Measurements from ENCODE around the gene CARHSP1. TPM values are rescaled to one million over a fixed set of nuclear protein-coding genes. Genes with fewer than 3 reads are reported as not detected.
A peak's percentile ranks its signal among the peaks of the same experiment; 100 is the strongest.
"Not testable (repeated sequence)": the region's sequence is repeated elsewhere in the genome, so short reads cannot be mapped to it uniquely, and the experiment has no call there.

CARHSP1 gene
- total RNA-seq = 118 TPM

DNA sequence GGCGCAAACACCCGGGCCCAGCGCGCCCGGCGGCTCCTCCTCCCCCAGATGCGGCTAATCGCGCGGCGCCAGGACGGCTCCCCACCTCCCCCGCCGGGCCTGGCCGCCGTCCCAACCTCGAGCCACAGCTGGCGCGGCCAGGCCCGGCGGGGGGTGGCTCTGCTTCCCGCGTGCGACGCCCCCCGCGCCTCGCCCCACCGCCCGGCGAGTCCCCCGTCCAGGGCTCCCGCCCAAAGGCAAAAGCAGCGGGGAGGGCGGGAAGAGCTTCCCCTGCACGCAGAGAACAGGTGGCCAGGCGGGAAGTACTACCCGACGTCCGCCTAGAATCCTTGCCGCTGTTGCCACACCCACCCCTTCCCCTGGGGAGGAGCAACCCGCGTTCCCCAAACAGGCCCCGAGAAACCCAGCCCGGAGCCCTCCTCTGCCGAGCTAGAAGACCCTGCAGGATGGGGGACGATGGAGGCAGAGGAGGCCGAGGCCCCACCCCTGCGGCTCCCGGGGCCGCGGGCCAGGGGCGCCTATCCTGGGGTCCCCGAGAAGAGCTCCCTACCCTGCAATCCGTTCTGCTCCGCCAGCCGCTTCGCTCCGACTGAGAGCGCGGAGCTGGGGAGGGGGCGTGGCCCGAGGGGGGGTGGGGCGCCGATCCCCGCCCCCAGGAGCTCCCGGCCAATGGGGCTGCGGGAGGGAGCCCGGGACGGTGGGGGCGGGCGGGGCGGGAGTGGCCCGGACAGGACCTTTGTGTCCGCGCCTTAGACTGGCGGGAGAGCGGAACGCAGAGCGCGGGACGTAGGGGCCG, at the start of gene CARHSP1:
Gene CARHSP1, minus strand, starts transcription at position 591 of the 796 bp plus-strand sequence. CDS start 9,678 bp downstream, outside the sequence.
- Histone ChIP-seq H3K27me3 (ENCODE audit: control insufficient read depth in 3 of 3, insufficient read depth in 3 of 3, low read length in 3 of 3) (peaks cover 13 to 44% (median 38%) of the 10 kb centered on the region in 3 donors), H3K27ac (ENCODE audit: low read depth, low read length) (peak within 1 kb of the TSS; percentile 59), H3K9me3 (ENCODE audit: control insufficient read depth in 3 of 3, low read length in 3 of 3) (no peaks in the 10 kb centered on the region), H3K4me1 (ENCODE audit: control insufficient read depth in 3 of 3, insufficient read depth in 3 of 3, low read length in 3 of 3) (peaks cover 33 to 43% (median 39%) of the 10 kb centered on the region in 3 donors), H3K4me3 (ENCODE audit: low read length in 3 of 3) (peak within 1 kb of the TSS; percentile 68 to 83 (median 73)), H3K36me3 (ENCODE audit: control insufficient read depth in 3 of 3, insufficient read depth in 3 of 3, low read length in 3 of 3) (peaks cover 0 to 3% (median 0%) of the 10 kb centered on the region in 3 donors), H3K9ac (ENCODE audit: low read depth in 1 of 3, low read length in 3 of 3) (peak within 1 kb of the TSS; percentile 68 to 80 (median 68))

DNA sequence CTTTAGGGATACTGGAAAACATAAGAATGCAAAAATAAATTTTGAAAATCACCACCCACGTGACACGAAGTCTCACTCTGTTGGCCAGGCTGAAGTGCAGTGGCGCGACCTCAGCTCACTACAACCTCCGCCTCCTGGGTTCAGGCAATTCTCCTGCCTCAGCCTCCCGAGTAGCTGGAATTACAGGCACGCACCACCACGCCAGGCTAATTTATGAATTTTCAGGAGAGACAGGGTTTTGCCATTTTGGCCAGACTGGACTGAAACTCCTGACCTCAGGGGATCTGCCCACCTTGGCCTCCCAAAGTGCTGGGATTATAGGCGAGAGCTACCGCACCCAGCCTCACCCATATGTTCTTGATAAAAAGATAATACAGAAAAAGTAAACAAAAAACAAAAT, 48.5 kb upstream of the CARHSP1 start:
- not testable (repeated sequence) for H3K27me3 ChIP-seq (ENCODE audit: control insufficient read depth in 3 of 3, insufficient read depth in 3 of 3, low read length in 3 of 3); H3K4me1 ChIP-seq (ENCODE audit: control insufficient read depth in 3 of 3, insufficient read depth in 3 of 3, low read length in 3 of 3); H3K9ac ChIP-seq (ENCODE audit: low read depth in 1 of 3, low read length in 3 of 3); H3K4me3 ChIP-seq (ENCODE audit: low read length in 3 of 3); H3K27ac ChIP-seq (ENCODE audit: low read depth, low read length); H3K9me3 ChIP-seq (ENCODE audit: control insufficient read depth in 3 of 3, low read length in 3 of 3)
- peaks cover 38 to 66% (median 60%) of the 10 kb centered on the region in 3 donors for H3K36me3 ChIP-seq (ENCODE audit: control insufficient read depth in 3 of 3, insufficient read depth in 3 of 3, low read length in 3 of 3)

DNA sequence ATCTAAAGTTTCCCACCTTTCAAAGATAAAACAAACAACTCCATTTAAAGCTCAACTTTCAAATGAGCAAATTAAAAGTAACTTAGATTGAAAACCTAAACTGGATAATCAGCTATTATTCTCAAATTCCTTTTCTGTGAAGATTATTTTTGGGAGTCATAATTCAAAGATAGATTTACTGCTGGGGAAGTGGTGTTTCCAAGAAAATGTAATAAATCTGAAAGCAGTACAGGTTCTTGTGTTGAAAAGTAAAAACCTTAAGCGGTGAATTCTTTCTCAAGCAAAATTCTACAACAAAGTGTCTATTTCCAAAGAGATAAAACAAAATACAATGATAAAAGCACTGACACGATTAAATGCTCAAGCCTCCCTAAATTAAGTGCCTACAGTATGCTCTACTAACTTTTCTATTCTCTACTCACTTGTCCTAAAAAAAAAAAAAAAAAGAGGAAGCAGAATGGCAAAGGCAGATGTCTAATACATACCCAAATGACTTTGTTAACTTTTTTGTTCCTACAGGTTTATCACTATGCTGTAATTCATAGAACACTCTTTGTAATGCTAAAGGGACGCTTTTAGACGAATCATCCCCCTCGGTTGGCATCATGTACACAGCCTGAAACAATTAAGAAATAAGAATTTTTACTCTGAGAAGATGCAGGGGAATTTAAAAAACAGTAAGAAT, 47.9 kb upstream of the CARHSP1 start:
- Histone ChIP-seq H3K9me3 (ENCODE audit: control insufficient read depth in 3 of 3, low read length in 3 of 3) (no peaks in the 10 kb centered on the region), H3K36me3 (ENCODE audit: control insufficient read depth in 3 of 3, insufficient read depth in 3 of 3, low read length in 3 of 3) (peaks cover 38 to 68% (median 65%) of the 10 kb centered on the region in 3 donors), H3K9ac (ENCODE audit: low read depth in 1 of 3, low read length in 3 of 3) (no peak overlapping the region), H3K27me3 (ENCODE audit: control insufficient read depth in 3 of 3, insufficient read depth in 3 of 3, low read length in 3 of 3) (no peaks in the 10 kb centered on the region), H3K4me1 (ENCODE audit: control insufficient read depth in 3 of 3, insufficient read depth in 3 of 3, low read length in 3 of 3) (no peaks in the 10 kb centered on the region), H3K27ac (ENCODE audit: low read depth, low read length) (no peak overlapping the region), H3K4me3 (ENCODE audit: low read length in 3 of 3) (no peak overlapping the region)

DNA sequence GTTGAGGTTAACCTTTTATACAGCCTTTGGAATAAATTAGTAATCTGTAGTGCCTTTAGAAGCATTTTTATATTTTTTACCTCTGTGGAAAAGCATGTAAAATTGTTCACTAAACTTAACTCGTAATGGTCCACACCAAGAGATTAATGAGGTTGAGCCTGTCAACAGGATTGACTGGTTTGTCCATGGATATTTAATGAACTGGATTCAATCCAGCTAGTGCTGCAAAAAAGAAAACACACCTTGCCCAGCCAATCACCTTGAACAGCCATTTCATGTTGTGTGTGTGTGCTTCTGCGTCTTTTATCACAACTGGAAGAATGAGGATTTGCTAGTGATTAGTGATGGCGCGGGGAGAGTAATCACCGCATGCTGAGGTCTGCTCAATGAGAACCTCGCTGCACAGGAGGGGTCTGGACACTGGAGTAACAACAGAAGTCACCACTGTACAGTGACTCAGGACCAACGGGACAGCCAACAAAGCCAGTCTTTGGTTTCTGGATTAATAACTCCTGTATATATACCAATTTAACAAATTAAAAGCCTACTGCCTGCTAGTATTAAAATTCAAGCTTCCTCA, 47.0 kb upstream of the CARHSP1 start:
- peaks cover 43 to 69% (median 68%) of the 10 kb centered on the region in 3 donors for H3K36me3 ChIP-seq (ENCODE audit: control insufficient read depth in 3 of 3, insufficient read depth in 3 of 3, low read length in 3 of 3)
- H3K4me3 ChIP-seq (ENCODE audit: low read length in 3 of 3) = no peak overlapping the region

GRCh38 chr16:8914098-8914497, 45.3 kb upstream of the CARHSP1 start:
- peaks cover 44 to 67% (median 65%) of the 10 kb centered on the region in 3 donors for H3K36me3 ChIP-seq (ENCODE audit: control insufficient read depth in 3 of 3, insufficient read depth in 3 of 3, low read length in 3 of 3)
- no peaks in the 10 kb centered on the region for H3K27me3 ChIP-seq (ENCODE audit: control insufficient read depth in 3 of 3, insufficient read depth in 3 of 3, low read length in 3 of 3)
- H3K4me1 ChIP-seq (ENCODE audit: control insufficient read depth in 3 of 3, insufficient read depth in 3 of 3, low read length in 3 of 3) = no peaks in the 10 kb centered on the region
- no peak overlapping the region for H3K27ac ChIP-seq (ENCODE audit: low read depth, low read length)
- no peaks in the 10 kb centered on the region for H3K9me3 ChIP-seq (ENCODE audit: control insufficient read depth in 3 of 3, low read length in 3 of 3)
- no peak overlapping the region for H3K9ac ChIP-seq (ENCODE audit: low read depth in 1 of 3, low read length in 3 of 3)
- no peak overlapping the region for H3K4me3 ChIP-seq (ENCODE audit: low read length in 3 of 3)

More for the DNA sequence above, 47.0 kb upstream of the CARHSP1 start:
- H3K9me3 ChIP-seq (ENCODE audit: control insufficient read depth in 3 of 3, low read length in 3 of 3) = no peaks in the 10 kb centered on the region
- no peaks in the 10 kb centered on the region for H3K27me3 ChIP-seq (ENCODE audit: control insufficient read depth in 3 of 3, insufficient read depth in 3 of 3, low read length in 3 of 3)
- H3K27ac ChIP-seq (ENCODE audit: low read depth, low read length) = no peak overlapping the region
- H3K4me1 ChIP-seq (ENCODE audit: control insufficient read depth in 3 of 3, insufficient read depth in 3 of 3, low read length in 3 of 3) = no peaks in the 10 kb centered on the region
- no peak overlapping the region for H3K9ac ChIP-seq (ENCODE audit: low read depth in 1 of 3, low read length in 3 of 3)

GRCh38 chr16:8912793-8913192, 44.0 kb upstream of the CARHSP1 start:
- H3K36me3 ChIP-seq (ENCODE audit: control insufficient read depth in 3 of 3, insufficient read depth in 3 of 3, low read length in 3 of 3) = peaks cover 34 to 69% (median 67%) of the 10 kb centered on the region in 3 donors
- H3K4me3 ChIP-seq (ENCODE audit: low read length in 3 of 3) = no peak overlapping the region
- no peaks in the 10 kb centered on the region for H3K4me1 ChIP-seq (ENCODE audit: control insufficient read depth in 3 of 3, insufficient read depth in 3 of 3, low read length in 3 of 3)
- H3K9ac ChIP-seq (ENCODE audit: low read depth in 1 of 3, low read length in 3 of 3) = no peak overlapping the region
- no peaks in the 10 kb centered on the region for H3K27me3 ChIP-seq (ENCODE audit: control insufficient read depth in 3 of 3, insufficient read depth in 3 of 3, low read length in 3 of 3)
- no peaks in the 10 kb centered on the region for H3K9me3 ChIP-seq (ENCODE audit: control insufficient read depth in 3 of 3, low read length in 3 of 3)
- H3K27ac ChIP-seq (ENCODE audit: low read depth, low read length) = no peak overlapping the region

DNA sequence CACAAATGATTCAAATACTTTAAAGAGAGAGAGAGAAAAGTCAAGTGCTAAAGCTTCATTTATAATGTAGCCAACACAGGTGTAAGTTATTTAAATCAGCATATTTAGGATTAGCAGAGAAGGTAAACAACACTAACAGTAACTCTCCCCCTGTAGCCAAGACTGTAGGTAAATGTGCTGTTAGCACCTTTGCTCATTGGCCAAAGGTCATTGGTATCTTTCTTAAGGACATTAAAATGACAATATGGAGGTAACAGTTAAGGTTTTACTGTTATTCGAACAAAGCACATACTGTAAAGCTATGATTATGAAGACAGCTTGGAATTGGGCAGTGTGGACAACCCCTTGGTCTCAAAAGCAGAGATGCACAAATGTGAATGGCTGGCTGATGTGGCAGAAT, 42.0 kb upstream of the CARHSP1 start:
- H3K9me3 ChIP-seq (ENCODE audit: control insufficient read depth in 3 of 3, low read length in 3 of 3) = no peaks in the 10 kb centered on the region
- H3K27me3 ChIP-seq (ENCODE audit: control insufficient read depth in 3 of 3, insufficient read depth in 3 of 3, low read length in 3 of 3) = no peaks in the 10 kb centered on the region
- no peak overlapping the region for H3K4me3 ChIP-seq (ENCODE audit: low read length in 3 of 3)
- H3K9ac ChIP-seq (ENCODE audit: low read depth in 1 of 3, low read length in 3 of 3) = no peak overlapping the region
- H3K27ac ChIP-seq (ENCODE audit: low read depth, low read length) = no peak overlapping the region
- H3K4me1 ChIP-seq (ENCODE audit: control insufficient read depth in 3 of 3, insufficient read depth in 3 of 3, low read length in 3 of 3) = no peaks in the 10 kb centered on the region
- peaks cover 40 to 76% (median 70%) of the 10 kb centered on the region in 3 donors for H3K36me3 ChIP-seq (ENCODE audit: control insufficient read depth in 3 of 3, insufficient read depth in 3 of 3, low read length in 3 of 3)

DNA sequence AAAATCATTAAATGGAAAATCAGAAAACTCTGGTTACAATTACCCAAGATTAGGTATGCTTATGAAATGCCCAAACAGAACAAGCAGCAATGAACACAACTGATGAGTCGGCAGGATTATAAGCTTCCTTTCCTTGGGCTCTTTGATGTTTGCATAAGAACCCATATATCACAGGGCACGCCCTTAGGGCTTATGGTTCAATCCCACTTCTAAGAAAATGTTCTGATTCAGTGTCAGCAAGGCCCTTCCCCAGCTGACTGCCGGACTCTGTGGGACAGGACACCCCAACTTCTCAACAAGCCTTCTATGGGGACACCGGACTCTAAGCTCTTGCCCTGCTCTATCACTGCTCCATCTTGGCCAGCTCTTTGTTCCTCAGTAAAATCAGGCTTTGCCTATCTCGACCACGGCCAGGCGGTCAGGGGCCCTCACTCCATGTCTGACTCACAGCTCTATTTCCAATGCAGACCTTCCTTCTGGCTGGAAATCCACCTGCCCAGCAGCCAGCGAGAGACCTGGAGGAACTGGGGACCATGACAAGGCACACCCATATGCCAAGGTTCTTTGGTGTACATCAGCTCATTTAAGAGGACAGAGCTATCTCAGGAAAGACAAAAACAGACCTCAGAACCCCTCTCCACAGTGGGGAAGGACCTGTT, 40.1 kb upstream of the CARHSP1 start:
- Histone ChIP-seq H3K36me3 (ENCODE audit: control insufficient read depth in 3 of 3, insufficient read depth in 3 of 3, low read length in 3 of 3) (peaks cover 48 to 77% (median 70%) of the 10 kb centered on the region in 3 donors), H3K27me3 (ENCODE audit: control insufficient read depth in 3 of 3, insufficient read depth in 3 of 3, low read length in 3 of 3) (no peaks in the 10 kb centered on the region), H3K9ac (ENCODE audit: low read depth in 1 of 3, low read length in 3 of 3) (no peak overlapping the region), H3K27ac (ENCODE audit: low read depth, low read length) (no peak overlapping the region), H3K4me3 (ENCODE audit: low read length in 3 of 3) (no peak overlapping the region), H3K9me3 (ENCODE audit: control insufficient read depth in 3 of 3, low read length in 3 of 3) (no peaks in the 10 kb centered on the region), H3K4me1 (ENCODE audit: control insufficient read depth in 3 of 3, insufficient read depth in 3 of 3, low read length in 3 of 3) (peaks cover 0 to 5% (median 4%) of the 10 kb centered on the region in 3 donors)

- Histone ChIP-seq H3K4me1 (ENCODE audit: control insufficient read depth in 3 of 3, insufficient read depth in 3 of 3, low read length in 3 of 3) (peaks cover 0 to 6% (median 4%) of the 10 kb centered on the region in 3 donors), H3K9ac (ENCODE audit: low read depth in 1 of 3, low read length in 3 of 3) (no peak overlapping the region), H3K27ac (ENCODE audit: low read depth, low read length) (no peak overlapping the region), H3K36me3 (ENCODE audit: control insufficient read depth in 3 of 3, insufficient read depth in 3 of 3, low read length in 3 of 3) (peaks cover 56 to 84% (median 81%) of the 10 kb centered on the region in 3 donors), H3K27me3 (ENCODE audit: control insufficient read depth in 3 of 3, insufficient read depth in 3 of 3, low read length in 3 of 3) (no peaks in the 10 kb centered on the region), H3K9me3 (ENCODE audit: control insufficient read depth in 3 of 3, low read length in 3 of 3) (no peaks in the 10 kb centered on the region), H3K4me3 (ENCODE audit: low read length in 3 of 3) (no peak overlapping the region)
Observed at GRCh38 chr16:8907096-8907495, 38.3 kb upstream of the CARHSP1 start.
